ENCODE results near the gene SCAANT1.

GRCh38 chr3:63955830-63956545 is 43.8 kb upstream of the SCAANT1 start:
- TF ChIP-seq CTCF (IDR thresholded peaks at IDR 0.05) (no peak), ZFX (IDR thresholded peaks at IDR 0.05; ENCODE audit: borderline replicate concordance) (no peak)
